IMR-90 (cell line): ENCODE data around the gene HCFC1. TPM values are rescaled to one million over a fixed set of nuclear protein-coding genes. Genes with fewer than 3 reads are reported as not detected.

Experiments
- ATAC-seq: fragments of 200-7000 bp; cut with Tn5 transposase; 2 replicates; pipeline ENCODE4 v1.9.1; 2020; ENCODE audit warnings: low read depth, mild to moderate bottlenecking, moderate library complexity
- BruUV-seq: library from RNA; stranded (reverse); fragments of 400-500 nt; replicated peaks from 2 replicates; lab custom pipeline; 2021; lab: Mats Ljungman, UMichigan
- CTCF ChIA-PET: fragments of 300-600 bp; formaldehyde crosslinking; extraction: SDS; loops from one replicate; lab custom pipeline; 2021; ENCODE audit warnings: antibody characterized with exemption; lab: Yijun Ruan, JAX
- POLR2A ChIA-PET: fragments of 300-600 bp; sonication (Branson Sonifier 250); formaldehyde crosslinking; loops from one replicate; lab custom pipeline; 2022; ENCODE audit warnings: antibody characterized with exemption; ENCODE audit not compliant: unreplicated experiment; lab: Charles Lee
- DNase-seq: peaks from one replicate; pipeline ENCODE4 v3.0.0; 2013
- H2AFZ ChIP-seq: replicated peaks from 2 replicates; pipeline ENCODE3; 2013; ENCODE audit warnings: low read length, mild to moderate bottlenecking; ENCODE audit not compliant: poor library complexity
- H2AK5ac ChIP-seq: 2 replicates; pipeline ENCODE4 v1.6.1; 2013; ENCODE audit warnings: low read depth, low read length, inconsistent platforms
- H2AK9ac ChIP-seq: replicated peaks from 2 replicates; pipeline ENCODE3; 2013; ENCODE audit warnings: mild to moderate bottlenecking, low read depth, low read length, moderate library complexity; ENCODE audit not compliant: poor library complexity
- H2BK120ac ChIP-seq: 2 replicates; pipeline ENCODE4 v1.6.1; 2013; ENCODE audit warnings: low read depth, low read length, inconsistent platforms
- H2BK15ac ChIP-seq: 3 replicates; pipeline ENCODE4 v1.6.1; 2013; ENCODE audit warnings: low read depth, low read length, inconsistent platforms
- H2BK20ac ChIP-seq: 2 replicates; pipeline ENCODE4 v1.6.1; 2013; ENCODE audit warnings: low read depth, mild to moderate bottlenecking, inconsistent platforms, low read length, moderate library complexity
- H2BK5ac ChIP-seq: 2 replicates; pipeline ENCODE4 v1.6.1; 2013; ENCODE audit warnings: mild to moderate bottlenecking, low read depth, low read length, inconsistent platforms; ENCODE audit not compliant: poor library complexity, severe bottlenecking
- H3K14ac ChIP-seq: replicated peaks from 2 replicates; pipeline ENCODE4 v1.6.1; 2013; ENCODE audit warnings: low read depth, low read length, inconsistent platforms
- H3K18ac ChIP-seq: 2 replicates; pipeline ENCODE4 v1.6.1; 2013; ENCODE audit warnings: low read depth, low read length, control low read depth
- H3K23ac ChIP-seq: 2 replicates; pipeline ENCODE4 v1.6.1; 2013; ENCODE audit warnings: low read depth, low read length, inconsistent platforms
- H3K27ac ChIP-seq: 2 replicates; pipeline ENCODE4 v1.5.1; 2013; ENCODE audit warnings: mild to moderate bottlenecking, control low read depth, low read length; ENCODE audit not compliant: insufficient read depth
- H3K27me3 ChIP-seq: 2 replicates; pipeline ENCODE4 v1.6.1; 2013; ENCODE audit warnings: low read length; ENCODE audit not compliant: control insufficient read depth, insufficient read depth
- H3K36me3 ChIP-seq: 2 replicates; pipeline ENCODE4 v1.6.1; 2013; ENCODE audit warnings: low read length, mixed read lengths; ENCODE audit not compliant: control insufficient read depth, insufficient read depth
- H3K4ac ChIP-seq: 2 replicates; pipeline ENCODE4 v1.6.1; 2013; ENCODE audit warnings: low read depth, low read length, inconsistent platforms
- H3K4me1 ChIP-seq: 2 replicates; pipeline ENCODE4 v1.6.1; 2013; ENCODE audit warnings: low read length, mixed read lengths; ENCODE audit not compliant: control insufficient read depth, insufficient read depth
- H3K4me2 ChIP-seq: 2 replicates; pipeline ENCODE4 v1.6.1; 2013; ENCODE audit warnings: low read depth, mild to moderate bottlenecking, control low read depth, low read length, moderate library complexity
- H3K4me3 ChIP-seq: 2 replicates; pipeline ENCODE4 v1.5.1; 2013; ENCODE audit warnings: low read depth, mild to moderate bottlenecking, control low read depth, low read length, moderate library complexity; ENCODE audit not compliant: insufficient read depth
- H3K56ac ChIP-seq: 2 replicates; pipeline ENCODE4 v1.6.1; 2013; ENCODE audit warnings: low read length, inconsistent platforms; ENCODE audit not compliant: insufficient read depth; ENCODE audit errors: extremely low read depth
- H3K79me1 ChIP-seq, 2 experiments: 2 replicates each; pipeline ENCODE4 v1.6.1; 2013; ENCODE audit warnings: low read length in 2 of 2, inconsistent platforms in 1 of 2, low read depth in 1 of 2
- H3K9ac ChIP-seq: 2 replicates; pipeline ENCODE4 v1.6.1; 2013; ENCODE audit warnings: low read depth, low read length, control low read depth
- H3K9me1 ChIP-seq: 2 replicates; pipeline ENCODE4 v1.6.1; 2013; ENCODE audit warnings: low read length, inconsistent platforms; ENCODE audit not compliant: insufficient read depth
- H3K9me3 ChIP-seq: 2 replicates; pipeline ENCODE4 v1.6.1; 2013; ENCODE audit warnings: low read length; ENCODE audit not compliant: control insufficient read depth, insufficient read depth
- H4K20me1 ChIP-seq: 2 replicates; pipeline ENCODE4 v1.6.1; 2013; ENCODE audit warnings: low read length, inconsistent platforms; ENCODE audit not compliant: insufficient read depth
- H4K5ac ChIP-seq: 2 replicates; pipeline ENCODE4 v1.6.1; 2013; ENCODE audit warnings: mild to moderate bottlenecking, low read depth, low read length, control low read depth
- H4K8ac ChIP-seq, 2 experiments: 2 replicates each; pipeline ENCODE4 v1.6.1; 2013; ENCODE audit warnings: low read depth in 2 of 2, low read length in 2 of 2, control low read depth in 1 of 2, inconsistent platforms in 1 of 2
- H4K91ac ChIP-seq: 2 replicates; pipeline ENCODE4 v1.6.1; 2013; ENCODE audit warnings: low read depth, low read length, inconsistent platforms; ENCODE audit not compliant: insufficient read depth
- FOS ChIP-seq: fragments of 150-350 bp; IDR thresholded peaks from 2 replicates; pipeline ENCODE4 v1.6.1; 2016; ENCODE audit warnings: low read depth, low read length
- MAFK ChIP-seq: IDR thresholded peaks from 2 replicates; pipeline ENCODE4 v1.6.1; 2012; ENCODE audit warnings: low read depth, low read length, improper control_type of control experiment
- NFE2L2 ChIP-seq: fragments of 150-350 bp; IDR thresholded peaks from 2 replicates; pipeline ENCODE4 v1.6.1; 2016; ENCODE audit warnings: low read depth, mild to moderate bottlenecking, low read length
- WGBS, 2 experiments: methylation state at CpG; one replicate each; pipeline versions ENCODE4 v1.1.5 to v1.1.7; 2013; ENCODE audit warnings: missing lambda C conversion rate in 2 of 2; ENCODE audit not compliant: insufficient read length in 1 of 2; ENCODE audit errors: extremely low coverage in 2 of 2; 5-methylcytosine and 5-hydroxymethylcytosine counted together
- dilution Hi-C: fragments of 300-500 bp; cut with HindIII; formaldehyde crosslinking; loops from one replicate; pipeline ENCODE4 v1.14.3; 2018; ENCODE audit warnings: low sequenced_read_pairs; ENCODE audit not compliant: unreplicated experiment
- in situ Hi-C: fragments of 300-500 bp; cut with MboI; formaldehyde crosslinking; loops from 3 replicates; pipeline ENCODE4 v1.14.3; 2019; ENCODE audit warnings: low sequenced_read_pairs, inconsistent platforms, mixed read lengths
- intact Hi-C: fragments of 100-400 bp; cut with micrococcal nuclease; formaldehyde crosslinking; loops from 2 replicates; pipeline ENCODE4 v1.10.0; 2022
- polyA plus RNA-seq, 3 experiments: library from polyadenylated mRNA; depleted of rRNA; stranded (reverse); fragments of >200 nt; gene quantifications; 2 replicates each; pipeline ENCODE4 v1.2.3, GENCODE V29; 2012; ENCODE audit warnings: low replicate concordance in 1 of 3
- total RNA-seq: library from RNA; depleted of rRNA; stranded (reverse); fragments of >200 nt; gene quantifications from 2 replicates; pipeline ENCODE4 v1.2.3, GENCODE V29; 2012

Gene HCFC1
- total and polyA plus RNA-seq, 2 of the 4 experiments (the other 2 are of a cell fraction): 3.2 to 17.6 TPM

DNA sequence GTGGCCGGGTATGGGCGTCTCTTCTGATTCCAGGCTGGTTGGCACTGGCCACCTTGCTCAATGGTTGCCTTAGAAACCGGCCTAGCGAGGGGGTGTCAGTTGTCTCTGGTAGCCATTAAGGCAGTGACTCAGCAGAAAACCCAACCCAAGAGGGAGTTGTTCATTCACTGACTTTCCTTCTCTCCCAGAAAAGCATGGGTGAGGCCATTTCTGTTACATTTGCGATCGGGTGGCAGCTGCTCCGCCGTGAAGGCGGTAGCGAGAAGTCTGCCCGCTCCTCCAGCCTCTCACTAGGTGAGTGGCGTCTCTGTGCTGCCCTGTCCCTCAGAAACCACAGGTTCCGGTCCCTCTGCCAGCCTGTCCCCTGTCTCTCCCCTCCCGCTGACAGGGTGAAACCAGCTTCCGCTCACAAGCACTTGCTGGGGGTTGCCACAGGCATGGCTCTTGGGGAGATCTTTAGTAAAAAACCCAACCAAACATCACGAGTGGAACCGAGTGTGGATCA, 30.6 kb upstream of the HCFC1 start:
- ATAC-seq (peak; percentile 78), DNase-seq (peak; percentile 61)
- dilution Hi-C loops: no loop called here

More for the DNA sequence above, 30.6 kb upstream of the HCFC1 start:
- H3K79me1 ChIP-seq: no peaks in the 10 kb centered on the region
- H3K27me3 ChIP-seq: no peaks in the 10 kb centered on the region
- WGBS, 2 experiments: 86% methylated on average over 12 of the region's 17 CpGs; no CpG with 5 or more reads in 1 of the 2 experiments
- H3K4ac ChIP-seq: peak overlapping the region; percentile 72
- H3K27ac ChIP-seq: peak overlapping the region; percentile 48
- peak overlapping the region; percentile 8 for H3K18ac ChIP-seq
- H3K9me1 ChIP-seq: 0 out of 2 replicates have a peak, but pooled peaks cover 4% of the 10 kb centered on the region
- H2BK20ac ChIP-seq: no peak overlapping the region
- POLR2A ChIA-PET: interaction anchor here (0.6 kb wide), 1 partner anchor 289 kb away, joined by 3 read pairs; no protein-coding TSS in a partner anchor
- H2BK15ac ChIP-seq: peak overlapping the region; percentile 70; the same call in 1 of the 3 replicates
- H2BK5ac ChIP-seq: peak overlapping the region; percentile 35
- H4K8ac ChIP-seq: peak overlapping the region; percentile 83 to 85
- peak overlapping the region; percentile 84 for H4K5ac ChIP-seq
- peak overlapping the region; percentile 81 for H2AFZ ChIP-seq
- no TSS peak for BruUV-seq
- intact Hi-C loops: no loop called here
- no peak overlapping the region for H3K23ac ChIP-seq
- CTCF ChIA-PET: interaction anchor here (0.7 kb wide), 1 partner anchor 306 kb away, joined by 4 read pairs; no protein-coding TSS in a partner anchor
- H3K4me1 ChIP-seq: peaks cover 2% of the 10 kb centered on the region
- no peak overlapping the region for H3K4me2 ChIP-seq
- H4K91ac ChIP-seq: peak overlapping the region; percentile 81
- peak overlapping the region; percentile 63; the same call in 1 of the 2 replicates for H3K14ac ChIP-seq
- peak overlapping the region; percentile 84; the same call in 1 of the 2 replicates for H2AK5ac ChIP-seq
- H2BK120ac ChIP-seq: peak overlapping the region; percentile 65
- peak; percentile 97 for TF ChIP-seq NFE2L2
- no peak for TF ChIP-seq FOS
- TF ChIP-seq MAFK: peak; percentile 65
- in situ Hi-C loops: no loop called here
- H3K9ac ChIP-seq: no peak overlapping the region
- H3K56ac ChIP-seq: no peak overlapping the region
- no peak overlapping the region for H2AK9ac ChIP-seq
- H3K4me3 ChIP-seq: no peak overlapping the region
- no peaks in the 10 kb centered on the region for H4K20me1 ChIP-seq
- no peaks in the 10 kb centered on the region for H3K9me3 ChIP-seq
- no peaks in the 10 kb centered on the region for H3K36me3 ChIP-seq
